Kidney epithelial cell (primary cell): ENCODE data around the gene KDM5B. TPM values are rescaled to one million over a fixed set of nuclear protein-coding genes. Genes with fewer than 3 reads are reported as not detected.
"Not testable (repeated sequence)": the region's sequence is repeated elsewhere in the genome, so short reads cannot be mapped to it uniquely, and the experiment has no call there.

Source experiments
- DNase-seq: peaks from one replicate; pipeline ENCODE4 v3.0.0-alpha.2; 2010; ENCODE audit warnings: low read depth
- H3K27me3 ChIP-seq: 2 replicates; pipeline ENCODE4 v1.6.0; 2011; ENCODE audit warnings: low read length; ENCODE audit not compliant: control insufficient read depth, insufficient read depth
- H3K36me3 ChIP-seq: 2 replicates; pipeline ENCODE4 v1.5.1; 2011; ENCODE audit warnings: low read length; ENCODE audit not compliant: control insufficient read depth, insufficient read depth
- H3K4me3 ChIP-seq: 2 replicates; pipeline ENCODE4 v1.5.1; 2011; ENCODE audit warnings: low read depth, mild to moderate bottlenecking, control low read depth, low read length
- CTCF ChIP-seq: IDR thresholded peaks from 2 replicates; pipeline ENCODE4 v1.5.1; 2011; ENCODE audit warnings: mild to moderate bottlenecking, moderate library complexity, low read length, control low read depth, inconsistent platforms; ENCODE audit not compliant: insufficient read depth, poor library complexity, severe bottlenecking
- total RNA-seq: library from RNA; depleted of rRNA; stranded (reverse); fragments of >200 nt; gene quantifications from 2 replicates; pipeline ENCODE4 v1.2.3, GENCODE V29; 2015

KDM5B gene
- total RNA-seq, 1 donor from 2014 or later: 70.7 TPM

GRCh38 chr1:202725526-202725925, 82.7 kb downstream of the KDM5B start:
- no peaks in the 10 kb centered on the region for H3K27me3 ChIP-seq
- no peak overlapping the region for H3K4me3 ChIP-seq
- peaks cover 3% of the 10 kb centered on the region for H3K36me3 ChIP-seq
- no peak for DNase-seq
- no peak for TF ChIP-seq CTCF

GRCh38 chr1:202723708-202724107, 84.5 kb downstream of the KDM5B start:
- DNase-seq: no peak
- TF ChIP-seq CTCF: no peak
- no peak overlapping the region for H3K4me3 ChIP-seq

GRCh38 chr1:202723046-202723445, 85.2 kb downstream of the KDM5B start:
- not testable (repeated sequence) for H3K36me3 ChIP-seq, H3K27me3 ChIP-seq, H3K4me3 ChIP-seq, DNase-seq

More at GRCh38 chr1:202723708-202724107, 84.5 kb downstream of the KDM5B start:
- peaks cover 2% of the 10 kb centered on the region for H3K36me3 ChIP-seq
- no peaks in the 10 kb centered on the region for H3K27me3 ChIP-seq

- no peak for TF ChIP-seq CTCF
- H3K4me3 ChIP-seq: no peak overlapping the region
- peaks cover 13% of the 10 kb centered on the region for H3K27me3 ChIP-seq
- no peaks in the 10 kb centered on the region for H3K36me3 ChIP-seq
- DNase-seq: no peak
Measured at GRCh38 chr1:202716654-202717053, 91.6 kb downstream of the KDM5B start.

- not testable (repeated sequence) for H3K36me3 ChIP-seq, H3K4me3 ChIP-seq, DNase-seq
- H3K27me3 ChIP-seq: peaks cover 36% of the 10 kb centered on the region
Measured at GRCh38 chr1:202714202-202714601, 94.0 kb downstream of the KDM5B start.

GRCh38 chr1:202713110-202713509, 95.1 kb downstream of the KDM5B start:
- TF ChIP-seq CTCF: no peak
- Histone ChIP-seq H3K4me3 (no peak overlapping the region), H3K36me3 (no peaks in the 10 kb centered on the region), H3K27me3 (peaks cover 47% of the 10 kb centered on the region)
- DNase-seq: peak; percentile 29

- no peaks in the 10 kb centered on the region for H3K36me3 ChIP-seq
- H3K27me3 ChIP-seq: peaks cover 52% of the 10 kb centered on the region
- H3K4me3 ChIP-seq: no peak overlapping the region
- DNase-seq: no peak
- no peak for TF ChIP-seq CTCF
Measured at GRCh38 chr1:202711949-202712635, 96.1 kb downstream of the KDM5B start.
